Measurements from ENCODE around the gene RNF223.
"Not testable (repeated sequence)": the region's sequence is repeated elsewhere in the genome, so short reads cannot be mapped to it uniquely, and the experiment has no call there.

RNF223 gene

DNA sequence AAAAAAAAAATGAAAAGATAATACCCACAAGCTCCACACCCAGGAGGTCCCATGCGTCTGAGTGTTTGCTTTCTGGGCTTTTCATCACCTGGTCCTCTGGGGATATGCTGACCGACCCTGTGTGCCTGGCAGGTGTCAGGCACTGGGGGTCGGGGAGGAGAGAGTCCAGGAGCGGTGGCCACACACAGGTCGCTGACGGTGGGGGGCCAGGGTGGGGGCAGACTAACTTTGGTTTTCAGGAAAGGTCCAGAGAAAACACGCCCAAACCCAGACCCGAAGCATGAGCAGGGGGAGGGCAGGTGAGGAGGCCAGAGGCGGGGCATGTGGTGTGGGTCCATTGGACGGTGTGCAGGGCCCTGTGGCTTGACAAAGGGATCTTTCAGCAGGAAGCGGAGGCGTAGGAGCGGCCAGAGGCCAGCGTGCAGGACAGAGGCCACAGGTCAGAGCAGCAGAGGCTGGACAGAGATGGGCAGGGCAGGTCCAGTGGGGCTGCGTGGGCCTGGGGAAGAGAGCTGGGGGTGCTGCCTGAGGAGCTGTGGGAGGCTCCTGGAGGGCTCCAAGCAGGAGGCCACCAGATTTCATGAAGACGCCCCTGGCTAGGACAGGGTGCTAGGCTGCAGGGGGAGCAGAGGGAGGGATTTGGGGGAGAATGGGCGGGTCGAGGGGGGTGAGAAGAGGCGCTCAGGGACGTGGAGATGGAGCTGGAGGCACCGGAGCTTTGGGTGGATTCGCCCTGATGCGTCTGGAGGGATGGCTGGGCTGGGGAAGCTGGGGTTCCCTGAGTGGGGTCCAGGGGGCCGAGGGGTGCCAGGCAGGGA lies 15.8 kb downstream of the RNF223 start:
- no peak for DNase-seq

DNA sequence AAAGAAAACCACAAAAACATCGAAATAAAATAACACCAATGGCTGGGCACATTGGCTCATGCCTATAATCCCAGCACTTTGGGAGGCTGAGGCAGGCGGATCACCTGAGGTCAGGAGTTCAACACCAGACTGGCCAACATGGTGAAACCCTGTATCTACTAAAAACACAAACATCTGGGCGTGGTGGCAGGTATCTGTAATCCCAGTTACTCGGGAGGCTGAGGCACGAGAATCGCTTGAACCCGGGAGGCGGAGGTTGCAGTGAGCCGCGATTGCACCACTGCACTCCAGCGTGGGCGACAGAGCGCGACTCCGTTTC lies 16.4 kb downstream of the RNF223 start:
- DNase-seq = not testable (repeated sequence)

DNA sequence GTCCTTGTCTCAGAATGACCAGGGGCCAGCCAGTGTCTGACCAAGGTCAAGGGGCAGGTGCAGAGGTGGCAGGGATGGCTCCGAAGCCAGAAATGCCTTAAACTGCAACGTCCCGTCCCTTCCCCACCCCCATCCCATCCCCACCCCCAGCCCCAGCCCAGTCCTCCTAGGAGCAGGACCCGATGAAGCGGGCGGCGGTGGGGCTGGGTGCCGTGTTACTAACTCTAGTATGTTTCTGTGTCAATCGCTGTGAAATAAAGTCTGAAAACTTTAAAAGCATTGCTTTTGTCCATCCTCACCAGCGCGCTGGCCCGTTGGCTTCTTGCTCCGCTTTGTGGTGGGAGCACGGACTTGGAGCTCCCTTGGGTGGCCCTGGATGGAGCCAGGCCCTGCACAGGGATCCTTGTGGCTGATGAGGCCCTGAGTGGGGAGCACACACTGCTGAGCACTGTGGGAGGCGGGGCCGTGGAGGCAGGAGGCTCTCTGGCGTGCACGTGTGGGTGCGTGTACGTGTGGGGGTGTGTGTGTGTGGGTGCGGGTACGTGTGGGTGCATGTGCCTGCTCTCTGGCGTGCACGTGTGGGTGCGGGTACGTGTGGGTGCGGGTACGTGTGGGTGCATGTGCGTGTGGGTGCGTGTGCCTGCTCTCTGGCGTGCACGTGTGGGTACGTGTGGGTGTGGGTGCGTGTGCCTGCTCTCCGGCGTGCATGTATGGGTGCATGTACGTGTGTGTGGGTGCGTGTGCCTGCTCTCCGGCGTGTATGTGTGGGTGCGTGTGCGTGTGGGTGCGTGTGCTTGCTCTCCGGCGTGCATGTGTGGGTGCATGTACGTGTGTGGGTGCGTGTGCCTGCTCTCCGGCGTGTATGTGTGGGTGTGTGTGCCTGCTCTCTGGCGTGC lies 18.0 kb downstream of the RNF223 start:
- no peak for DNase-seq

DNA sequence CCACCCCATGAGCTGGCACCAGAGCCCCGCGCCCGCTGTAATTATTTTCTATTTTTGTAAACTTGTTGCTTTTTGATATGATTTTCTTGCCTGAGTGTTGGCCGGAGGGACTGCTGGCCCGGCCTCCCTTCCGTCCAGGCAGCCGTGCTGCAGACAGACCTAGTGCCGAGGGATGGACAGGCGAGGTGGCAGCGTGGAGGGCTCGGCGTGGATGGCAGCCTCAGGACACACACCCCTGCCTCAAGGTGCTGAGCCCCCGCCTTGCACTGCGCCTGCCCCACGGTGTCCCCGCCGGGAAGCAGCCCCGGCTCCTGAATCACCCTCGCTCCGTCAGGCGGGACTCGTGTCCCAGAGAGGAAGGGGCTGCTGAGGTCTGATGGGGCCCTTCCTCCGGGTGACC lies 19.1 kb downstream of the RNF223 start:
- no peak for DNase-seq

DNA sequence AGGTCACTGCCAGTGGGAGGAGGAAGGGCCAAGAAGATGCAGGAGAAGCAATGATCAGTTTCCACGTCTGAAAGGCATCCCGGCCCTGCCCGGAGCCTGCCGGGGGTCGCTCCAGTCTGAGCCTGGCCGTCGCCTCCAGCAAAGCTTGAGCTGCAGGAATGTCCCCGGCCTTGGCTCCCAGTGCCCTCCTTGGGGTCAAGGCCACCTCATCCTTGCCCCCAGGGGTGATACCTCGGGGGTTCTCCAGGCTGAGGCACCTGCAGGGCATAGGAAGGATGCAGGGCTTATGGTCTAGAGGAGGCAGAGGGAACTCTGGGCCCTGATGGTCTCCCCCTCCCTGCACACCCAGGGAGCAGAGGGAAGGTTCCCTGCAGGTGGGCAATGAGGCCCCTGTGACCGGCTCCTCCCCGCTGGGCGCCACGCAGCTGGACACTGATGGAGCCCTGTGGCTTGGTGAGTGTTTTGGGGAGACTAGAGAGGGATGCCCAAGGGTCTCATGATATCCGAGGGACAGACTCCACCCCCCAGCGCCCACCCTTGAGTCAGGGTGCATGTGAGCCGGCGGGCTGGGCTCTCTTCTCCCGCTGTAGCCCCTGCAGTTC lies 19.9 kb downstream of the RNF223 start:
- DNase-seq = no peak

DNA sequence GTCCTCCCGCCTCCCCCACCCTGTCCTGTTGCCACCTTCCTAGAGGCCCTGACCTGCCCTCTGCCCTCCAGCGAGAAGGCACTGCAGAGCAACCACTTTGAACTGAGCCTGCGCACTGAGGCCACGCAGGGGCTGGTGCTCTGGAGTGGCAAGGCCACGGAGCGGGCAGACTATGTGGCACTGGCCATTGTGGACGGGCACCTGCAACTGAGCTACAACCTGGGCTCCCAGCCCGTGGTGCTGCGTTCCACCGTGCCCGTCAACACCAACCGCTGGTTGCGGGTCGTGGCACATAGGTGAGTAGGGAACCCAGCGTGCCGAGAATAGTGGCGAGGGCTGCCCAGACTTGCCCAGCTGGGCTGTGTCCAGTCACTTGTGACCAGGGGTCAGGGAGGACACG lies 20.4 kb downstream of the RNF223 start:
- DNase-seq = no peak

DNA sequence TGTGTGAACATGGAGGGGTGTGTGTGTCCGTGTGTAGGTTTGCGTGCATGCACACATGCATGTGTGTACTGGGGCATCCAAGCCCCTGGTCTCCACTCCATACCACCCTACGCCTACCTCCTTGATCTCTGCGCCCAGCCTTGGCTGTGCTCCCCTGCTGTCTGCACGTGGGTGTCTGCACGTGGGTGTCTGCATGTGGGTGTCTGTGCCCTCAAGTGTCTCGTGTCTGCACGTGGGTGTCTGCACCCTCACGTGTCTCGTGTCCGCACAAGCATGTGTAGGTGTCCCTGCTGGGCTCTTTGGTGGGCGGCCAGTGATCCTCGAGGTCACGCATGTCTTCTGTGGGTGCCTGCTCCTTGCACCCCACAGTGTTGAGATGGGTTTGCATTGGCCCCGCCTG lies 21.1 kb downstream of the RNF223 start:
- no peak for DNase-seq

DNA sequence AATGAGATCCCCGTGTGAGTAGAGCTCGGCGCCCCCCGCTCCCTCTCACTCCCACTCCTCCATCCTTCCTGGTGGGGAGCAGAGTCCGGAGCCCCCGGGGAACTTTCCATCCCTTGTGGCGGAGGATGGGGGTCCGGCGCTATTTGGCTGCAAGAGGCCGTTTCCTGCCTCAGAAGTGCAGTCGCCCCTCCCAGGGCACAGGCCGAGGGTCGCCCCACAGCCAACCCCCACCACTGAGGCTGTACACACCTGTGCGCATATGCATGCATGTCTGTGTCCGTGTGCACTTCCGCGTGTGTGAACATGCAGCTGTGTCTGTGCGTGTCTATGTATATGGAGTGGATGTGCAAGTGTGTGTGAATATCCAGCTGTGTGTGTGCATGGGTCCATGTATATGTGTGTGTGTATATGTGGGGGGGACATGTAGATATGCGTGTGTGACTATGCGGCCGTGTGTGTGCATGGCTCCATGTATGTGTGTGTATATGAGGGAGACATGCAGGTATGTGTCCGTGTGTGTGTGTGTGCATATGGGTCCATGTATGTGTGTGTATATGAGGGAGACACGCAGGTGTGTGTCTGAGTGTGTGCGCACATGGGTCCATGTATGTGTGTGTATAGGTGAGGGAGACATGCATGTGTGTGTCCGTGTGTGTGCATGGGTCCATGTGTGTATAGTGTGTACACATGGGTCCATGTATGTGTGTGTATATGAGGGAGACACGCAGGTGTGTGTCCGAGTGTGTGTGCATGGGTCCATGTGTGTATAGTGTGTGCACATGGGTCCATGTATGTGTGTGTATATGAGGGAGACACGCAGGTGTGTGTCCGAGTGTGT lies 21.9 kb downstream of the RNF223 start:
- no peak for DNase-seq

DNA sequence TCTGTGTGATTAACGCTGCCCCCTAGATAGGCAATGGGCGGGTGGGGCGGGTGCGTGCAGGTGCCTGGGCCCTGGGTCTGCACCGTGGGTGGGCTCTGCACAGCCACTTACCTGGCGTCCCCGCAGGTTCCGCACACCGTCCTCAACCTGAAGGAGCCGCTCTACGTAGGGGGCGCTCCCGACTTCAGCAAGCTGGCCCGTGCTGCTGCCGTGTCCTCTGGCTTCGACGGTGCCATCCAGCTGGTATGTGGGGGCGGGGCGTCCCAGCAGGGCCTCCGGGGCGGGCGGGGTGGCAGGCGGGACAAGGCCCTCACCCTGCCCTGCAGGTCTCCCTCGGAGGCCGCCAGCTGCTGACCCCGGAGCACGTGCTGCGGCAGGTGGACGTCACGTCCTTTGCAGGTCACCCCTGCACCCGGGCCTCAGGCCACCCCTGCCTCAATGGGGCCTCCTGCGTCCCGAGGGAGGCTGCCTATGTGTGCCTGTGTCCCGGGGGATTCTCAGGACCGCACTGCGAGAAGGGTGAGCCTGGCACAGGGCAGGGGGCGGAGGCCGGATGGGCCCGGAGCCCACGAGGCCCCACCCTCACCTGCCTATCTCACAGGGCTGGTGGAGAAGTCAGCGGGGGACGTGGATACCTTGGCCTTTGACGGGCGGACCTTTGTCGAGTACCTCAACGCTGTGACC lies 22.8 kb downstream of the RNF223 start:
- DNase-seq = no peak

DNA sequence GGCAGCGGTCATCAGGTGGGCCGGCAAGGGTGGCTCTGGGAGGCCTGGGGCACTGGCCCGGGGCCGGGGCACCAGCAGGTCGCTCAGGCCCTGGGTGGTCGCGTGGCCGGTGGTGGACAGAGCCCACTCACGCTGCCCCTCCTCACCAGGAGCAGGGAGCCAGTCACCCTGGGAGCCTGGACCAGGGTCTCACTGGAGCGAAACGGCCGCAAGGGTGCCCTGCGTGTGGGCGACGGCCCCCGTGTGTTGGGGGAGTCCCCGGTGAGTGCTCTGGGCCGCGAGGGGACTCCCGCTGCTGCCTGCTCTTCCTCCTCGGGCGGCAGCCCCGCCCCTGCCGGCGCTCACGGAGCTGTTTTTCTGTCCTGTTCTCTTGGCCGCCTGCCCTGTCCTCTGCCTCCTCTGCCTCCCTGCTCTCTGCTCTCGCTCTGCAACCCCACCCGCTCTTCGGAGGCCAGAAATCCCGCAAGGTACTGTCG lies 23.5 kb downstream of the RNF223 start:
- no peak for DNase-seq

DNA sequence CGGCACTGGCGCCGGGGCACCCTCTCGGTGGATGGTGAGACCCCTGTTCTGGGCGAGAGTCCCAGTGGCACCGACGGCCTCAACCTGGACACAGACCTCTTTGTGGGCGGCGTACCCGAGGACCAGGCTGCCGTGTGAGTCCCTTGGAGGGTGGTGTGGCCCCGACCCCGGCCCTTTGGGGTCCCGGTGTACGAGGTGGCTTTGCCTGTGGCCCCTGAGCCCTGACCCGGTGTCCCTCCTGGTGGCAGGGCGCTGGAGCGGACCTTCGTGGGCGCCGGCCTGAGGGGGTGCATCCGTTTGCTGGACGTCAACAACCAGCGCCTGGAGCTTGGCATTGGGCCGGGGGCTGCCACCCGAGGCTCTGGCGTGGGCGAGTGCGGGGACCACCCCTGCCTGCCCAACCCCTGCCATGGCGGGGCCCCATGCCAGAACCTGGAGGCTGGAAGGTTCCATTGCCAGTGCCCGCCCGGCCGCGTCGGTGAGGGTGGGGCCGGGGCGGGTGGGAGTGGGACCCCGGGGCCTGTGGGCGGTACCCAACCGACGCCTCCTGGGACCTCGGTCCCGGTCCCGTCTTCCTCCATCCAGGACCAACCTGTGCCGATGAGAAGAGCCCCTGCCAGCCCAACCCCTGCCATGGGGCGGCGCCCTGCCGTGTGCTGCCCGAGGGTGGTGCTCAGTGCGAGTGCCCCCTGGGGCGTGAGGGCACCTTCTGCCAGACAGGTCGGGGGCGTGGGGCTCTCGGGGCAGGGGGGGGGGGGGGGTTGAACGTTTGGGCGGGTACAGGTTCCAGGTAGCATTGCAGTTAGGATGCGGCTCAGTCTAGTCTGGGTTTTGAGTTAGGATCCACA lies 24.6 kb downstream of the RNF223 start:
- DNase-seq = no peak

DNA sequence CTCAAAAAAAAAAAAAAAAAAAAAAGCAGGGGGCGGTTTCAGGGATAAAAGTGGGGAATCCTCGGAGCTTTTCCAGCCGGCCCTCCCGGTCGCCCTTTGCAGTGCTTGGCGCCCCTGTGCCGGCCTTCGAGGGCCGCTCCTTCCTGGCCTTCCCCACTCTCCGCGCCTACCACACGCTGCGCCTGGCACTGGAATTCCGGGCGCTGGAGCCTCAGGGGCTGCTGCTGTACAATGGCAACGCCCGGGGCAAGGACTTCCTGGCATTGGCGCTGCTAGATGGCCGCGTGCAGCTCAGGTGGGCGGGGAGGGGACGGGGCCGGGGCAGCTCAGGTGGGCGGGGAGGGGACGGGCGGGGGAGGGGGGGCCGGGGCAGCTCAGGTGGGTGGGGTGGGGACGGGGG lies 25.3 kb downstream of the RNF223 start:
- no peak for DNase-seq

DNA sequence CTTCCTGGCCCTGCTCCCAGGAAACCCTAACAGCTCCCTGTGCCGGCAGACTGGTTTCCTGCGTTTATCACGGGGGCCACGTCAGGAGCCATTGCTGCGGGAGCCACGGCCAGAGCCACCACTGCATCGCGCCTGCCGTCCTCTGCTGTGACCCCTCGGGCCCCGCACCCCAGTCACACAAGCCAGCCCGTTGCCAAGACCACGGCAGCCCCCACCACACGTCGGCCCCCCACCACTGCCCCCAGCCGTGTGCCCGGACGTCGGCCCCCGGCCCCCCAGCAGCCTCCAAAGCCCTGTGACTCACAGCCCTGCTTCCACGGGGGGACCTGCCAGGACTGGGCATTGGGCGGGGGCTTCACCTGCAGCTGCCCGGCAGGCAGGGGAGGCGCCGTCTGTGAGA lies 26.1 kb downstream of the RNF223 start:
- DNase-seq = no peak

DNA sequence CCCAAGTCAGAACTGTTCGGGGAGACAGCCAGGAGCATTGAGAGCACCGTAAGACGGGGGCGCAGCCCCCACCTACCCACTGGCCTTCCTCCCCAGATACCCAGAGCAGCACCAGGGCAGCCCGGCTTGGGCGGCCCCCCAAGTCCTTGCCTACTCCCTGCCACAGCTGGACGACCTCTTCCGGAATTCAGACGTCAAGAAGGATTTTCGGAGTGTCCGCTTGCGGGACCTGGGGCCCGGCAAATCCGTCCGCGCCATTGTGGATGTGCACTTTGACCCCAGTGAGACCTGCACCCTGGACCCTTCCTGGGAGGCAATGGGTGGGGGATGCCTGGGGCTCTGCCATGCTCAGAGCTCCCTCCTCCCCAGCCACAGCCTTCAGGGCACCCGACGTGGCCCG lies 26.7 kb downstream of the RNF223 start:
- DNase-seq = no peak

DNA sequence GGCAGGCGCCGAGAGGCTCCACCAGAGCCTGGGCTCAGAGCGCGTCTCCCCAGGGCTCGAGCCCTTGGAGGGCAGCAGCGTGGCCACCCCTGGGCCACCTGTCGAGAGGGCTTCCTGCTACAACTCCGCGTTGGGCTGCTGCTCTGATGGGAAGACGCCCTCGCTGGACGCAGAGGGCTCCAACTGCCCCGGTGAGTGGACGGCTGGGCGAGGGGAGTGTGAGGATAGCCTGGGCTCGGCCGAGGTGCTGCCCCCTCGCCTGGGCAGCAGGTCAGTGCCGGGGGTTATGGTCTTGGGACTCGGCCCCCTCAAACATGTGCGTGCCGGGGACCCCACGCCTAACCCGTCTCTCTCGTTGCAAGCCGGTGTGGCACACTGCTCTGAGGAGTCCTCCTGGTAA lies 27.3 kb downstream of the RNF223 start:
- no peak for DNase-seq

DNA sequence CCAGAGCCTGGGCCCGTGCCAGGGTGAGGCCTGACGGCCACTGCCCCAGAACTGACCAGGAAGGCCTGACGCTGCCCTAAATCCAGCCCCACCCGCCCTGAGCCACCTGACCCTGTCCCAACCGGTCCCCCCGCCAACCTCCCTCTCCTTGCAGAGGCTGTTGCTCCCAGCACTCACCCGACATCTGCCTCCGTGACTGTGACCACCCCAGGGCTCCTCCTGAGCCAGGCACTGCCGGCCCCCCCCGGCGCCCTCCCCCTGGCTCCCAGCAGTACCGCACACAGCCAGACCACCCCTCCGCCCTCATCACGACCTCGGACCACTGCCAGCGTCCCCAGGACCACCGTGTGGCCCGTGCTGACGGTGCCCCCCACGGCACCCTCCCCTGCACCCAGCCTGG lies 27.9 kb downstream of the RNF223 start:
- DNase-seq = no peak

DNA sequence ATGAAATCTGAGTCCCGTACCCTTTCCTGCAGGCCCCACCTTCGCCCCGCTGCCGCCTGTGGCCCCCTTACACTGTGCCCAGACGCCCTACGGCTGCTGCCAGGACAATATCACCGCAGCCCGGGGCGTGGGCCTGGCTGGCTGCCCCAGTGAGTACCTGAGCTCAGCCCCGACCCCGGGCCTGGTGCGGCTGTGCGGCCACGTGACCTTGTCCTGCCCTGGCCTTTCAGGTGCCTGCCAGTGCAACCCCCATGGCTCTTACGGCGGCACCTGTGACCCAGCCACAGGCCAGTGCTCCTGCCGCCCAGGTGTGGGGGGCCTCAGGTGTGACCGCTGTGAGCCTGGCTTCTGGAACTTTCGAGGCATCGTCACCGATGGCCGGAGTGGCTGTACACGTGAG lies 29.0 kb downstream of the RNF223 start:
- DNase-seq = no peak

DNA sequence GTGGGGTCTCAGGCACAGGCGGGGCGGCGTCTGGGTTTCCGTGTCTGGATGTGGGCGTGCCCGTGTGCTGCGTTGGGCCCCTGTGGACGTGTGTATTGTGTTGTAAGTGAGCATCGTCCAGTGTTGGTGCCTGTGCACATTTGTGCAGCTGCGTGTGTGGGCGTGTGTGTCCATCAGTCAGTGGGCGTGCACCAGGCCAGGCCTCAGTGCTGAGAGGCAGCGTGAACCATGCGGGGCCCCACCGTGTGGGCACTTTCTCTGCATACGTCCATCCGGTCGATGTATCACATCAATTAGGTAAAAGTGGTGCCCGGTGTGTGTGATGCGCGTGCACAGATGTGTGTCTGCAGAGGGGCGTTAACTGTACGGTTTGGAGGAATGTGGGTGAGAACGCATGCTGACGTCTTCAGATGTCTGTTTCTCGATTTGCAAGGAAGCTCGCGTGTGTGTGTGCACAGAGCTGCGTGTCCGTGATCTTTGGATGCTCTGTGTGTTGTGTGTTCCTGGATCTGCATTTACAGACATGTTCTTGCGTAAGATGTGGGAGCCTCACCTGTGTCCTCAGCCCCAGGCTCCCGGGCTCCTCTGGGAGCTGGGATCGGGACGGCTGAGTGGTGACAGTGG lies 29.5 kb downstream of the RNF223 start:
- no peak for DNase-seq

DNA sequence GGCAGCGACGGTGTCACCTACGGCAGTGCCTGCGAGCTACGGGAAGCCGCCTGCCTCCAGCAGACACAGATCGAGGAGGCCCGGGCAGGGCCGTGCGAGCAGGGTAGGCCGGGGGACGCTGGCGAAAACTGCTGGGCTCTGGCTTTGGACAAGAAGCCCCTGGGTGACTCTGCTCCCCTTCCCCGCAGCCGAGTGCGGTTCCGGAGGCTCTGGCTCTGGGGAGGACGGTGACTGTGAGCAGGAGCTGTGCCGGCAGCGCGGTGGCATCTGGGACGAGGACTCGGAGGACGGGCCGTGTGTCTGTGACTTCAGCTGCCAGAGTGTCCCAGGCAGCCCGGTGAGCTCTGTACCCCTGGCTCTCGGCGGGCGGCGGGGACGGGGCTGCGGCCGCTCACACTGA lies 30.2 kb downstream of the RNF223 start:
- DNase-seq = no peak

DNA sequence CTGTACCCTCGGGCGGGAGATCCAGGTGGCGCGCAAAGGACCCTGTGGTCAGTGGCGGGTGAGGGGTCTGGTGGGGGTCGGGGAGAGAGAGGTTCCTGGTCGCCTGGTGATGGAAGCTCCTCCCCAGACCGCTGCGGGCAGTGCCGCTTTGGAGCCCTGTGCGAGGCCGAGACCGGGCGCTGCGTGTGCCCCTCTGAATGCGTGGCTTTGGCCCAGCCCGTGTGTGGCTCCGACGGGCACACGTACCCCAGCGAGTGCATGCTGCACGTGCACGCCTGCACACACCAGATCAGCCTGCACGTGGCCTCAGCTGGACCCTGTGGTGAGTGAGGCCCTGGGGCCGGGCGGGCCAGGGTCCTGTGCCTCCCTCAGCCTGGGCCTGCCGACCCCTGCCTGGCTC lies 30.7 kb downstream of the RNF223 start:
- DNase-seq = no peak

DNA sequence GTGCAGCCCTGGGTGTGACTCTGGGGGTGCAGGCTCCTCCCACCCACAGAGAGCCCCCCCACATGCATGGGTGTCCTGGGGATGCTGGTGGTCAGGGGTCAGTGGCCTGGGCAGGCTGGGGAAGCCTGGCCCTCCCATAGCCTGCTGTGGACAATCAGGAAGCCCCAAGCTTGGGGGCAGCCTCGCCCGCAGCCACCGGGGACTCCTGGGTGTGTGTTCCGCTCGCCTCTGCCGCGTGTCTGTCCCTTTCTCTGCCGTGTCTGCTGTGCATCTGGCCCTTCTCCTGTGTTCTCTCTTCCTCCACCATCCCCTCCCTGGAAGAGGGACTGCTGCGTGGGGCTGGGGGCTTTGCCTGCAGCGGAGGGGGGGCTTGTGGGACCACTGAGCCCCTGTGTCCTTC lies 31.3 kb downstream of the RNF223 start:
- no peak for DNase-seq
